Smooth muscle cell (in vitro differentiated cells): ENCODE results near the gene TTC34. TPM values are rescaled to one million over a fixed set of nuclear protein-coding genes. Genes with fewer than 3 reads are reported as not detected.

Source experiments
- DNase-seq: peaks from one replicate; lab custom pipeline; 2025; ENCODE audit not compliant: unreplicated experiment; lab: John Stamatoyannopoulos, UW
- H2AFZ ChIP-seq: fragments of 200-600 bp; sonication (generic); 2 replicates; pipeline ENCODE4 v1.6.0; 2016; ENCODE audit warnings: antibody characterized with exemption, low read depth, mild to moderate bottlenecking
- H3F3A ChIP-seq: fragments of 200-600 bp; sonication (generic); 2 replicates; pipeline ENCODE4 v1.6.0; 2017; ENCODE audit warnings: antibody characterized with exemption, low read depth
- H3K27ac ChIP-seq: fragments of 200-600 bp; sonication (generic); 2 replicates; pipeline ENCODE4 v1.5.1; 2016; ENCODE audit warnings: low read depth, mild to moderate bottlenecking
- H3K27me3 ChIP-seq: fragments of 200-600 bp; sonication (generic); 2 replicates; pipeline ENCODE4 v1.6.1; 2016; ENCODE audit warnings: low read depth, mild to moderate bottlenecking
- H3K36me3 ChIP-seq: fragments of 200-600 bp; sonication (generic); 2 replicates; pipeline ENCODE4 v1.5.1; 2016; ENCODE audit warnings: low read depth
- H3K4me1 ChIP-seq: fragments of 200-600 bp; sonication (generic); 2 replicates; pipeline ENCODE4 v1.5.1; 2016; ENCODE audit warnings: low read depth
- H3K4me2 ChIP-seq: fragments of 200-600 bp; sonication (generic); 2 replicates; pipeline ENCODE4 v1.6.0; 2016; ENCODE audit warnings: mild to moderate bottlenecking
- H3K4me3 ChIP-seq: fragments of 200-600 bp; sonication (generic); 2 replicates; pipeline ENCODE4 v1.5.1; 2016; ENCODE audit warnings: mild to moderate bottlenecking
- H3K79me2 ChIP-seq: fragments of 200-600 bp; sonication (generic); 2 replicates; pipeline ENCODE4 v1.6.0; 2016; ENCODE audit warnings: low read depth, mild to moderate bottlenecking
- H3K9ac ChIP-seq: fragments of 200-600 bp; sonication (generic); 2 replicates; pipeline ENCODE4 v1.6.0; 2016; ENCODE audit warnings: low read depth
- H3K9me3 ChIP-seq: fragments of 200-600 bp; sonication (generic); replicated peaks from 2 replicates; pipeline ENCODE4 v1.5.1; 2016; ENCODE audit warnings: low read depth
- H4K20me1 ChIP-seq: fragments of 200-600 bp; sonication (generic); 2 replicates; pipeline ENCODE4 v1.6.0; 2016; ENCODE audit warnings: low read depth
- CTCF ChIP-seq: fragments of 200-600 bp; sonication (generic); IDR thresholded peaks from 2 replicates; pipeline ENCODE4 v1.5.1; 2017; ENCODE audit warnings: borderline replicate concordance, mild to moderate bottlenecking, antibody characterized with exemption; ENCODE audit not compliant: insufficient read depth, poor library complexity, severe bottlenecking
- WGBS: methylation state at CpG from one replicate; pipeline ENCODE4 v1.1.7; 2016; ENCODE audit warnings: low lambda C conversion rate; 5-methylcytosine and 5-hydroxymethylcytosine counted together
- polyA plus RNA-seq: library from polyadenylated mRNA; unstranded; fragments of >200 nt; fragmentation: Nextera tagmentation; extraction: Ambion mirVana; gene quantifications from 2 replicates; pipeline ENCODE4 v1.2.1, GENCODE V29; 2016
- total RNA-seq: library from RNA; depleted of rRNA; stranded (reverse); fragments of >200 nt; gene quantifications from 2 replicates; pipeline ENCODE4 v1.2.3, GENCODE V29; 2014

The TTC34 gene
- total and polyA plus RNA-seq, 2 experiments from 2014 or later, result 0.01 to 0.04 TPM

- Histone ChIP-seq H3K36me3 (no peaks in the 10 kb centered on the region), H3K9me3 (peaks cover 4% of the 10 kb centered on the region), H3K4me1 (no peaks in the 10 kb centered on the region), H3K27ac (no peak overlapping the region), H3K4me2 (no peak overlapping the region), H3F3A (no peaks in the 10 kb centered on the region), H2AFZ (no peak overlapping the region), H3K4me3 (no peak overlapping the region), H3K27me3 (no peaks in the 10 kb centered on the region), H4K20me1 (no peaks in the 10 kb centered on the region), H3K9ac (no peak overlapping the region), H3K79me2 (no peaks in the 10 kb centered on the region)
- WGBS, result 57% methylated on average over 10 of the region's 10 CpGs
- no peak for DNase-seq
- TF ChIP-seq CTCF, result no peak
Measured at GRCh38 chr1:2650967-2651645, 150.4 kb downstream of the TTC34 start.

GRCh38 chr1:2646837-2647236 is 154.7 kb downstream of the TTC34 start:
- Histone ChIP-seq H2AFZ (no peak overlapping the region), H3K9ac (no peak overlapping the region), H3K4me2 (no peak overlapping the region), H3K4me3 (no peak overlapping the region), H3K36me3 (no peaks in the 10 kb centered on the region), H3K9me3 (no peaks in the 10 kb centered on the region), H3K27ac (no peak overlapping the region), H3K4me1 (peaks cover 4% of the 10 kb centered on the region), H3F3A (no peaks in the 10 kb centered on the region), H3K79me2 (no peaks in the 10 kb centered on the region), H4K20me1 (no peaks in the 10 kb centered on the region), H3K27me3 (no peaks in the 10 kb centered on the region)
- no peak for DNase-seq
- TF ChIP-seq CTCF, result no peak
- 80% methylated on average over 5 of the region's 5 CpGs for WGBS

GRCh38 chr1:2645776-2646175 is 155.7 kb downstream of the TTC34 start:
- Histone ChIP-seq H2AFZ (no peak overlapping the region), H3K36me3 (no peaks in the 10 kb centered on the region), H4K20me1 (no peaks in the 10 kb centered on the region), H3K27me3 (no peaks in the 10 kb centered on the region), H3K9me3 (no peaks in the 10 kb centered on the region), H3K4me1 (peaks cover 8% of the 10 kb centered on the region), H3K4me2 (no peak overlapping the region), H3K9ac (no peak overlapping the region), H3F3A (no peaks in the 10 kb centered on the region), H3K27ac (no peak overlapping the region), H3K79me2 (no peaks in the 10 kb centered on the region), H3K4me3 (no peak overlapping the region)
- no peak for TF ChIP-seq CTCF
- WGBS, result 77% methylated on average over 11 of the region's 11 CpGs
- DNase-seq, result no peak

- 82% methylated on average over 12 of the region's 14 CpGs for WGBS
- Histone ChIP-seq H3K9ac (no peak overlapping the region), H2AFZ (no peak overlapping the region), H3K27me3 (no peaks in the 10 kb centered on the region), H3F3A (no peaks in the 10 kb centered on the region), H4K20me1 (no peaks in the 10 kb centered on the region), H3K4me2 (no peak overlapping the region), H3K36me3 (no peaks in the 10 kb centered on the region), H3K9me3 (no peaks in the 10 kb centered on the region), H3K4me1 (peaks cover 8% of the 10 kb centered on the region), H3K79me2 (no peaks in the 10 kb centered on the region), H3K4me3 (no peak overlapping the region), H3K27ac (no peak overlapping the region)
- DNase-seq, result no peak
- no peak for TF ChIP-seq CTCF
Measured at GRCh38 chr1:2645143-2645542, 156.3 kb downstream of the TTC34 start.
